Measurements from ENCODE around the gene DPYSL5.
"Not testable (repeated sequence)": the region's sequence is repeated elsewhere in the genome, so short reads cannot be mapped to it uniquely, and the experiment has no call there.

Gene DPYSL5

GRCh38 chr2:26875808-26876207, 27.9 kb downstream of the DPYSL5 start:
- no peak for FAIRE-seq

- FAIRE-seq, result no peak
Measured at GRCh38 chr2:26876260-26876659, 28.3 kb downstream of the DPYSL5 start.

GRCh38 chr2:26877276-26877675, 29.3 kb downstream of the DPYSL5 start:
- FAIRE-seq, result no peak

GRCh38 chr2:26880161-26880560, 32.2 kb downstream of the DPYSL5 start:
- FAIRE-seq, result no peak

GRCh38 chr2:26880910-26881435, 33.0 kb downstream of the DPYSL5 start:
- FAIRE-seq, result no peak

GRCh38 chr2:26882220-26882619, 34.3 kb downstream of the DPYSL5 start:
- not testable (repeated sequence) for FAIRE-seq

- FAIRE-seq, result no peak
Measured at GRCh38 chr2:26883956-26884355, 36.0 kb downstream of the DPYSL5 start.

GRCh38 chr2:26884486-26884885, 36.6 kb downstream of the DPYSL5 start:
- FAIRE-seq, result no peak

GRCh38 chr2:26885651-26886329, 37.9 kb downstream of the DPYSL5 start:
- no peak for FAIRE-seq

GRCh38 chr2:26886736-26887135, 38.8 kb downstream of the DPYSL5 start:
- FAIRE-seq, result no peak

- no peak for FAIRE-seq
Measured at GRCh38 chr2:26887151-26887550, 39.2 kb downstream of the DPYSL5 start.

- no peak for FAIRE-seq
Measured at GRCh38 chr2:26889796-26890195, 41.9 kb downstream of the DPYSL5 start.

GRCh38 chr2:26890341-26891000, 42.5 kb downstream of the DPYSL5 start:
- no peak for FAIRE-seq

- no peak for FAIRE-seq
Measured at GRCh38 chr2:26892133-26892532, 44.2 kb downstream of the DPYSL5 start.

GRCh38 chr2:26892922-26893524, 45.1 kb downstream of the DPYSL5 start:
- FAIRE-seq, result no peak

GRCh38 chr2:26894136-26894535, 46.2 kb downstream of the DPYSL5 start:
- no peak for FAIRE-seq

- FAIRE-seq, result no peak
Measured at GRCh38 chr2:26897807-26898479, 50.0 kb downstream of the DPYSL5 start.

GRCh38 chr2:26898480-26899078, 50.6 kb downstream of the DPYSL5 start:
- FAIRE-seq, result no peak

GRCh38 chr2:26899500-26900164, 51.7 kb downstream of the DPYSL5 start:
- no peak for FAIRE-seq

- no peak for FAIRE-seq
Measured at GRCh38 chr2:26900831-26901321, 52.9 kb downstream of the DPYSL5 start.

- no peak for FAIRE-seq
Measured at GRCh38 chr2:26901326-26902183, 53.6 kb downstream of the DPYSL5 start.
